ENCODE data around the gene UNC13D.

UNC13D gene

GRCh38 chr17:75832652-75833400 lies 11.4 kb downstream of the UNC13D start:
- DNase-seq: no peak

DNA sequence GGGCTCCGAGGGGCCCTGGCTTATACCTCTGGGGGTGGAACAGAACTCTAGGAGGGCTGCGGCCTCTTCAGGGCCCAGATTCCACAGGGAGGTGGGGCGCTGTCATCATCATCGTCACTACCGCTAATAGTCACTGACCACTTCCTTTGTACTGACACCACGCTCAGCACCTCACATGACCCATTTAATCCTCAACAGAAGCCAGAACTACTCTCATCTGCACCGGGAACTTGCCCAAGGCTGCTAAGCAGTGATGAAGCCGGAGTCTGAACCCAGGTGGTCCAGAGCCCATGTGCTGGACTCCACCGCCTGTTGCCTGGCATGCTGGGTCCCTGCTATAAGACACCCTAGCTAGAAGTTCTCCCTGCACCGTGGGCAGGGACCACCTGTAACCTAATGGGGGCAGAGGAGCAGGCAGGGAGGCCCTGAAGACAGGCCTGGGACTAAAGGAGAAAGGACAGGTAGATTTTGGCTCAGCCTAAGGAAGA lies 12.0 kb downstream of the UNC13D start:
- no peak for DNase-seq

GRCh38 chr17:75831032-75831571 lies 13.1 kb downstream of the UNC13D start:
- DNase-seq: no peak

- DNase-seq: no peak
These were observed 13.8 kb downstream of the UNC13D start for GRCh38 chr17:75830164-75831031.

GRCh38 chr17:75829747-75830146 lies 14.5 kb downstream of the UNC13D start:
- no peak for DNase-seq

DNA sequence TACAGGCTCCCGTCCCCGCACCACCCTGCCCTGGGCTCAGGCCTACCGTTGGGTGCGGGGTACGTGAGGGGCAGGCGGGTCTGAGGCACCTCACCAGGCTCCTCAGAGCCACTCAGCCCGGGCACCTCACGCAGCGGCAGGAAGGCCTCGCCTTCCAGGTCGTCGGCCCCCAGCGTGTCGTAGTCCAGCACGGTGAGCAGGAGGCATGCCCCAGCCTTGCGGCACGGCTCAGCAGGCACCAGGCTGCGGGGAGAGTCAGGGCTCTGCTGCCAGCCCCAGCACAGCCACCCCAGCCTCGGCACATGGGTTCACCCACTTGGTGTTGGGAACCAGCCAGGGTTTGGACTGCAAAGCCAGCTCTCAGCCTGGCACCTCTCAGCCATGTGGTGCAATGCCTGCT lies 15.5 kb downstream of the UNC13D start:
- DNase-seq: no peak

DNA sequence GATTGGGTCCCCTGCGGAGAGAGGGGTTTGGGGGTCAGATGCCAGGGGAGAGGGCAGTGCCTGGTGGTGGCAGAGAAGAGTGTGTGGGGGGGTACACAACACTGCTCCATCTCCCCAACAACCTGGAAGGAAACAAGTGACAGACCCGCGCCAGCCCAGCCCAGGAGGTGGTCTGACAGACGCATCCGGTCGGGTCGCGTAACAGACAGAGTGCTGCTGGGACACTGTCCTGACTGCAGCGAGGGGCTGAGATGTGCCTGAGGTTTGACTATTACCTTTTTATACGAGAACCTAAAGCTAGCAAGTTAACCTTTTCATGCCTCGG lies 16.2 kb downstream of the UNC13D start:
- no peak for DNase-seq

- DNase-seq: peak; percentile 85
These were observed 16.7 kb downstream of the UNC13D start for GRCh38 chr17:75827308-75828075.

DNA sequence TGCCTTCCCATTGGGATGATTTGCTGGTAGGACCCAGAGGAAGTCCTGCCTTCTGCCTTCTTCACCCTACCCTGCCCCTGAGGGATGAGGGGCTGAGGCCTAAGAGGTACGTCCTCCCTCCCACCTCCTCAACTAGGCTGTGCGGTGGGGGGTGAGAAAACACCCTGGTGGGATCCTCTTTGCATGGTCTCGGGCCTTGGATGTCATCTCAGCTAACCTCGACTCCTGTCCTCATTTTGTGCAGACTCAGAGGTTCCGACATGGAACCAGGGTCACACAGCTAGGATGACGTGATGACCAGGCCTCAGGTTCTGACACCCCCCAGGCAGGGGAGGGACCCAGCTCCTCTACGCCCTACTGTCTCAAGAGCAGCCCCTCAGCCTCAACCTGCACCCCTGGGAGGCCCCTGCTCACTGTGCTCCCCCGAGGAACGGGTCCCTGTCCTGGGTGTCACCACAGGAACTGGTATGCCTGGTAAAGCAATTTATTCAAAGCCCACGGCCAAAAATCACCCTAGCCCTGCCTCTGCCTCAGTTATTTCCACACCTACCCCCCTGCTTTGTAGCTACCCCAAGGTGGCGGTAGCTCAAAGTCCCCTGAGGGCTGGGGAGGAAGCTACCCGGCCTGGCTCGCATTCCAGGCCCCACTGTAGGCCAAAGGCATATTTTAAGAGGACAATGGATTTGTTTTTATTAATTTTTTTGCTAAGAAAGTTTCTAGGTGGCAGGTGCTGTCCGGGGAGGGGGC lies 17.5 kb downstream of the UNC13D start:
- no peak for DNase-seq

- no peak for DNase-seq
These were observed 18.3 kb downstream of the UNC13D start for GRCh38 chr17:75825748-75826370.

GRCh38 chr17:75825149-75825552 lies 19.1 kb downstream of the UNC13D start:
- DNase-seq: peak; percentile 80

DNA sequence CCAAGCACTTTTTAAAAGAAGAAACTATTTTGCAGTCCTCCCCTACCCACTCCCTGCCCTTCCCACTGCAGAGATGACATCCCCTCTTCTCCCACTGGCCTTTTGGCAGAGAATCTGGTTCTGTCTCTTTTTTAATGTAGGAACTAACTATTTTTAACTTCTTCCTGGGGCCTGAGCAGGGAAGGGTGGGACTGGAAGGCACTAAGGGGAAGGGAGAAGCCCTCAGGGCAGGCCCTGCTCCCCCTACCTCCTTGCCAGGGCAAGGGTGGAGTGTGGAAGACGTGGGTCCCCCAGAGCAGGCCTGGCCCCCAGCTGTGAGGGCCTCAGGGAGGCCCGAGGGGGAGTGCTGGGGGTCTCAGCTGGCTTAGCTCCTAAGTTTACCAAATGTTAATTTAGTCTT lies 19.5 kb downstream of the UNC13D start:
- no peak for DNase-seq

- no peak for DNase-seq
These were observed 20.1 kb downstream of the UNC13D start for GRCh38 chr17:75824050-75824552.

- DNase-seq: no peak
These were observed 20.8 kb downstream of the UNC13D start for GRCh38 chr17:75823257-75824041.

DNA sequence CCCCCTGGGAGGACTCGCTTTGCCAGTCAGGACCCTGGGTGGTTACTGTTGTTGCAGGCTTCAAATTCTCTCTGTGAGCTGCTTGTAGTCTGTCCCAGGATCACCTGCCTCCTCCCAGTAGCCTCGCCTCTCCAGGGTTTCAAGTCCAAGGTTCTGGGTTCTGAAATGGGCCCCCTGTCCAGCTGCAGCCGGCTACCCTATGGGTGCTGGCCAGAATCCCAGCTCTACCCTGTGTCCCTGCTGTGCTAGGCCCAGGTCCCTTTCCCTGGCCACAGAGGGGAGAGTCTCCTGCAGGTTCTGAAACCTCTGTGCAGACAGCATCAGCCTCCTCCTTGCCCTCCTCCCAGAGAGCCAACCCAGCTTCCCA lies 21.4 kb downstream of the UNC13D start:
- DNase-seq: no peak

DNA sequence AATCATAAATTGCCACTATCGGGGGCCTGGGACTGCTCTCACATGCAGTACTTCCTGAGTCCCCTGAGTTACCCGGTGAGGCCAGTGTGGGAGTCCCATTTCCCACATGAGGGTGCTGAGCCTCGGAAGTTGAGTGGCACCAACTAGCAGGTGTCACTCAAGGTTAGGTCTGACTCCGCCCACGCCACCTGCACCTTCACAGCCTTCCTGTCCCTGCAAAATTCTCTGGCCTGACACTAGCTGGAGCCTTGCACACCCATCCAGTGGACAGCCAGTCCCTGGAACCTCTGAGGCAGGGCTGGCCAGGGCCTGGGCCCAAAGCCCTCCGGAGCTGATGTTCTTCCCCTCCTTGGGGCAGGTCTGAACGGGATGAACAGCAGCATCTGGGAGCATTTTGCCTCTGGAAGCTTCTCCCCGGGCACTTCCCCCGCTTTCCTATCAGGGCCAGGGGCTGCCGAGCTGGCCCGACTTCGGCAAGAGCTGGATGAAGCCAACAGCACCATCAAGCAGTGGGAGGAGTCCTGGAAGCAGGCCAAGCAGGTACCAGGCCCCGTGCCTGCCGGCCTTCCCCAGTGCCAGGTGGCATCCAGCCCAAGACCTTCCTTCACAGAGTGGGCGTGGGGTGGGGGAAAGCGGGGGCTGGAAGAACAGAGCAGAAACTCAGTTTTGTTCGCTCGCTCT lies 21.9 kb downstream of the UNC13D start:
- no peak for DNase-seq

DNA sequence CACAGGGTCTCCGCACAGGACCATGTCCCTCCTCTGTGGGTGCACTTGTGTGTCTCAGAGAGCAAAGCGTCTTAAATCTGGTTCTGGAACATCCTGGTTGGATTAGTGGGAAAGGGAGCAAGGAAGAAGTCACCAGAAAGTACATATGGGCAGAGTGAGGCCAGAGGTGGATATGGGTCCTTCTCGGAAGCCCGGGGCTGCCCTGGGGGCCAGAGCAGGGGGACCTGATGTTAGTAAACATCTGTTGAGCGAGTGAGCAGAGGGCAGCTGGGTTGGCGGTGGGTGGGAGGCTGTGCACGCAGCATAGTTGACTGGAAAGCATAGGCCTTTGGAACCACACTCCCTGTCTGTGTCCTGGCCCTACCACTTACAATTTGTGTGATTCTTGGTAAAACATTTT lies 22.7 kb downstream of the UNC13D start:
- DNase-seq: no peak

GRCh38 chr17:75820094-75821080 lies 23.8 kb downstream of the UNC13D start:
- no peak for DNase-seq

DNA sequence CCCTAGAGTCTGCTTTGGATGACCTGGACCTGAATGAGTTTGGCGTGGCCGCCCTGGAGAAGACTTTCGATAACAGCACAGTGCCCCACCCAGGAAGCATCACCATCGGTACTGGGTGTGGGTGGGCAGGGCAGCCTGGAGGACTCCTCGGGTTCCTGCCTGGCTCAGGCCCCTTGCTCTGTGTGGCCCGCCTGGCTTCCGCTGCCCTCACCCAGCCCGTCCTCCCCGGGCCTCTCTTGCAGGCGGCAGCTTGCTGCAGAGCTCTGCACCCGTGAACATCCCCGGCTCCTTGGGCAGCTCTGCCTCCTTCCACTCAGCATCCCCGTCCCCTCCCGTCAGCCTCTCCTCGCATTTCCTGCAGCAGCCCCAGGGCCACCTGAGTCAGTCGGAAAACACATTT lies 24.5 kb downstream of the UNC13D start:
- no peak for DNase-seq

All from right hindlimb (tissue), 1 donor.